Endodermal cell (in vitro differentiated cells): ENCODE measurements around the gene HLCS. TPM values are rescaled to one million over a fixed set of nuclear protein-coding genes. Genes with fewer than 3 reads are reported as not detected.

Experiments
- DNase-seq: peaks from one replicate; pipeline ENCODE4 v3.0.0-alpha.2; 2017
- H3K27ac ChIP-seq: 2 replicates; pipeline ENCODE4 v1.5.1; 2013; ENCODE audit warnings: mild to moderate bottlenecking, low read depth, low read length, moderate library complexity
- H3K27me3 ChIP-seq: 2 replicates; pipeline ENCODE4 v1.6.1; 2013; ENCODE audit warnings: mild to moderate bottlenecking, low read length, moderate library complexity; ENCODE audit not compliant: insufficient read depth, control insufficient read depth, poor library complexity, severe bottlenecking
- H3K36me3 ChIP-seq: 2 replicates; pipeline ENCODE4 v1.7.0; 2013; ENCODE audit warnings: mild to moderate bottlenecking, low read length, moderate library complexity; ENCODE audit not compliant: control insufficient read depth, insufficient read depth
- H3K4me1 ChIP-seq: one replicate; pipeline ENCODE4 v1.7.0; 2013; ENCODE audit warnings: low read length; ENCODE audit not compliant: control insufficient read depth, insufficient read depth
- H3K4me3 ChIP-seq: 2 replicates; pipeline ENCODE4 v1.5.1; 2013; ENCODE audit warnings: mild to moderate bottlenecking, low read length, moderate library complexity
- H3K9ac ChIP-seq: 2 replicates; pipeline ENCODE4 v1.6.1; 2013; ENCODE audit warnings: mild to moderate bottlenecking, low read length, moderate library complexity; ENCODE audit not compliant: poor library complexity, severe bottlenecking; ENCODE audit errors: extremely low read depth
- H3K9me3 ChIP-seq: 2 replicates; pipeline ENCODE4 v1.6.1; 2013; ENCODE audit warnings: mild to moderate bottlenecking, low read length, moderate library complexity; ENCODE audit not compliant: control insufficient read depth
- H3K27ac Mint-ChIP-seq: 2 replicates; pipeline ENCODE4 v1.8.0; 2020; ENCODE audit warnings: mixed read lengths
- H3K27me3 Mint-ChIP-seq: 2 replicates; pipeline ENCODE4 v1.8.0; 2021; ENCODE audit warnings: mild to moderate bottlenecking, mixed read lengths; ENCODE audit not compliant: insufficient read depth
- H3K36me3 Mint-ChIP-seq: 2 replicates; pipeline ENCODE4 v1.8.0; 2020; ENCODE audit warnings: low read depth, mixed read lengths
- H3K4me1 Mint-ChIP-seq: 2 replicates; pipeline ENCODE4 v1.8.0; 2020; ENCODE audit warnings: mixed read lengths
- H3K4me3 Mint-ChIP-seq: 2 replicates; pipeline ENCODE4 v1.8.0; 2020; ENCODE audit warnings: mild to moderate bottlenecking, moderate library complexity, mixed read lengths
- H3K9me3 Mint-ChIP-seq: 2 replicates; pipeline ENCODE4 v1.8.0; 2020; ENCODE audit warnings: mild to moderate bottlenecking, mixed read lengths
- WGBS, 2 experiments: methylation state at CpG; one replicate each; pipeline versions ENCODE4 v1.1.5 to v1.1.7; 2013; ENCODE audit warnings: missing lambda C conversion rate in 2 of 2, mixed read lengths in 1 of 2; ENCODE audit not compliant: insufficient coverage in 1 of 2, insufficient read length in 1 of 2; 5-methylcytosine and 5-hydroxymethylcytosine counted together
- total RNA-seq, 2 donors: library from RNA; stranded (reverse); fragmentation: NEBNext Ultra II Directional in 1 of 2; extraction: Animal tissue kit (Norgen Biotek cat#: 25700) in 1 of 2; gene quantifications; 2 replicates in 1 of 2; 3 replicates in 1 of 2; pipeline ENCODE4 v1.2.1, GENCODE V29; 2021
- TF ChIP-seq, protein P1 (sequence below): fragments of 200-600 bp; sonication (generic); conservative IDR thresholded peaks from 2 replicates; pipeline ENCODE4 v1.5.0; 2021; ENCODE audit warnings: antibody characterized with exemption, mild to moderate bottlenecking

HLCS gene
- total RNA-seq, 2 donors from 2014 or later, result 25.0 to 30.1 TPM

DNA sequence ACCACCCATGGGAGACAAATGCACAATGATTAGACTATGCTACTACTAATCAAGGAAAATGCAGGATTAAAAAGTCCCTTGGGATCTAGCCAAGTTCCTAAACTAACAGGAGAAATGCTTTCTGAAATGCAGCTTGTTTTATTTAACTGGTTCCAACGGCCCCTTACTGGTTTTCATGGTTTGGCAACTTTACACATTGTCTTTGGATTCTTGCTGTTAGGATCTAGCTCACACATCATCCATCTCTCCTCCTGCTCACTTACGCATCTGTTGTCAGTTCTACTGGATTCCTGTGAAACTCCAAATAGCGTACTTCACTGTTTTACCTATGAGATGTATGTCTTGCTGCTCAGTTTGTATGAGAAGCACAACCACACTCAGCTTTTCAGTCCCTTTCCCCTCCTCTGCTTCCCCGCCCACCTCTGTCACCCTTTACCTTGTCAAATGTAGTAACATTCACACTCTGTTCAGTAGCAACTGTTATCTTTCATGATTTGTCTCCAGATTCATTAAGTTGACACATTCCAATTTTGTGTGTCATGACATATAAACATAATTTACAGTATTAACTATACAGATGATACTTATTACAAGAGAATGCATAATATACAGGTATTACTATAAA lies 137.5 kb downstream of the HLCS start:
- H3K9me3 Mint-ChIP-seq, result no peaks in the 10 kb centered on the region
- TF ChIP-seq, protein P1, sequence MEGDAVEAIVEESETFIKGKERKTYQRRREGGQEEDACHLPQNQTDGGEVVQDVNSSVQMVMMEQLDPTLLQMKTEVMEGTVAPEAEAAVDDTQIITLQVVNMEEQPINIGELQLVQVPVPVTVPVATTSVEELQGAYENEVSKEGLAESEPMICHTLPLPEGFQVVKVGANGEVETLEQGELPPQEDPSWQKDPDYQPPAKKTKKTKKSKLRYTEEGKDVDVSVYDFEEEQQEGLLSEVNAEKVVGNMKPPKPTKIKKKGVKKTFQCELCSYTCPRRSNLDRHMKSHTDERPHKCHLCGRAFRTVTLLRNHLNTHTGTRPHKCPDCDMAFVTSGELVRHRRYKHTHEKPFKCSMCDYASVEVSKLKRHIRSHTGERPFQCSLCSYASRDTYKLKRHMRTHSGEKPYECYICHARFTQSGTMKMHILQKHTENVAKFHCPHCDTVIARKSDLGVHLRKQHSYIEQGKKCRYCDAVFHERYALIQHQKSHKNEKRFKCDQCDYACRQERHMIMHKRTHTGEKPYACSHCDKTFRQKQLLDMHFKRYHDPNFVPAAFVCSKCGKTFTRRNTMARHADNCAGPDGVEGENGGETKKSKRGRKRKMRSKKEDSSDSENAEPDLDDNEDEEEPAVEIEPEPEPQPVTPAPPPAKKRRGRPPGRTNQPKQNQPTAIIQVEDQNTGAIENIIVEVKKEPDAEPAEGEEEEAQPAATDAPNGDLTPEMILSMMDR, result no peak
- Histone ChIP-seq H3K4me3 (no peak overlapping the region), H3K9me3 (no peaks in the 10 kb centered on the region), H3K4me1 (no peaks in the 10 kb centered on the region), H3K36me3 (no peaks in the 10 kb centered on the region), H3K9ac (no peak overlapping the region), H3K27ac (no peak overlapping the region), H3K27me3 (no peaks in the 10 kb centered on the region)
- no peak overlapping the region for H3K4me3 Mint-ChIP-seq
- H3K27me3 Mint-ChIP-seq, result no peaks in the 10 kb centered on the region
- WGBS, 2 experiments, result 94% methylated on average over 4 of the region's 4 CpGs
- H3K27ac Mint-ChIP-seq, result no peak overlapping the region
- H3K4me1 Mint-ChIP-seq, result no peaks in the 10 kb centered on the region
- no peaks in the 10 kb centered on the region for H3K36me3 Mint-ChIP-seq
- no peak for DNase-seq

DNA sequence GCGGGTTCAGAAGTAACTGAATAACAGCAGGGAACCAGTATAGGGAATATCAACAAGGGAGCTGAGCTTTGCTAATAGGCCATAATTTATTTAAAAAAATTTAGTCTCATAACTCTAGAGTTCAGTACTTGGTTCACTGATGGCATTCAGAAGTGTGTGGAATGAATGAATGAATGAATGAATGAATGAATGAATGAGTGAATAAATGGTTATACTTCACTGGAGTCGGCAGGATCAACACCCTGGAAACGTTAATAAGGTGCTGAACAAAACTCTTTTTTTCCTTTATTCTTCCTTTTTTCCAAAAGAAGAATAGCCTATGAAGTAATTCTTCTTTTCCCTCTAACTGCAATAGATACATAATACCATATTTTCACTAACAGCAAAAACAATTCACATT lies 138.3 kb downstream of the HLCS start:
- Histone ChIP-seq H3K36me3 (no peaks in the 10 kb centered on the region), H3K27ac (no peak overlapping the region), H3K27me3 (no peaks in the 10 kb centered on the region), H3K9ac (no peak overlapping the region), H3K4me3 (no peak overlapping the region), H3K4me1 (no peaks in the 10 kb centered on the region), H3K9me3 (no peaks in the 10 kb centered on the region)
- WGBS, 2 experiments, result 90 to 100% methylated on average over 1 to 3 of the region's 3 CpGs
- H3K27me3 Mint-ChIP-seq, result no peaks in the 10 kb centered on the region
- H3K27ac Mint-ChIP-seq, result no peak overlapping the region
- H3K9me3 Mint-ChIP-seq, result no peaks in the 10 kb centered on the region
- H3K4me1 Mint-ChIP-seq, result no peaks in the 10 kb centered on the region
- TF ChIP-seq, protein P1, result no peak
- H3K36me3 Mint-ChIP-seq, result no peaks in the 10 kb centered on the region
- H3K4me3 Mint-ChIP-seq, result no peak overlapping the region
- DNase-seq, result no peak

DNA sequence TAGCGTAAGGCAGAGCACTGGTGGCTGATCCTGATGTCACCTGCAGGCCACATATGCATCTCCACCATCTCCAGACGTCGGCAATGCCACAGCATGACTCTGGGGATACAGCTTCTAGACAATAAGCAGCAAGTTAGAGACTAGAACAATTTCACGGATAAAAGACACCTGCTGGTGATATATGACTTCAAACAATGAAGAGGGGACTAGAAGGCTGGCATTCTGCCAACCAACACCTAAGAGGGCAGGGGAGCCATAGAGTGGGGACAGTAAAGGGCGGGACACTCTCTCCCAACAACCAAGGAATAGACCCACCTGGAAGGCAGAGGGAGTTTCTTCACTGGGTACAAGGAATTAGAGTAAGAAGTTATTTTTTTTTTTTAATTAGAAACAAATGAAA lies 140.8 kb downstream of the HLCS start:
- Mint-ChIP-seq H3K27me3 (no peaks in the 10 kb centered on the region), H3K27ac (no peak overlapping the region), H3K4me1 (peaks cover 2% of the 10 kb centered on the region), H3K36me3 (no peaks in the 10 kb centered on the region), H3K9me3 (no peaks in the 10 kb centered on the region), H3K4me3 (no peak overlapping the region)
- TF ChIP-seq, protein P1, result no peak
- 84 to 94% methylated on average over 3 to 5 of the region's 5 CpGs for whole genome bisulfite sequencing, 2 experiments
- no peak for DNase-seq
- Histone ChIP-seq H3K36me3 (no peaks in the 10 kb centered on the region), H3K9ac (no peak overlapping the region), H3K4me1 (peaks cover under 1% of the 10 kb centered on the region), H3K27ac (no peak overlapping the region), H3K27me3 (no peaks in the 10 kb centered on the region), H3K4me3 (no peak overlapping the region), H3K9me3 (no peaks in the 10 kb centered on the region)
